Measurements from ENCODE around the gene SAMD8.

GRCh38 chr10:75205908-75206307, 94.5 kb downstream of the SAMD8 start:
- TF ChIP-seq CTCF (IDR thresholded peaks at IDR 0.05) (no peak), POLR2A (IDR thresholded peaks at IDR 0.05) (no peak)

All from thyroid gland (tissue), 4 donors.